ENCODE results near the gene ABCC9.

The ABCC9 gene

GRCh38 chr12:21962236-21962635 is 21.0 kb upstream of the ABCC9 start:
- Histone ChIP-seq H3K9ac (no peak overlapping the region), H3K4me1 (ENCODE audit: low read depth, poor library complexity, severe bottlenecking) (no peaks in the 10 kb centered on the region), H2AFZ (ENCODE audit: low read depth) (no peak overlapping the region), H3K4me3 (IDR thresholded peaks at IDR 0.05; ENCODE audit: insufficient read depth, low read depth, low read length) (no peak overlapping the region), H4K20me1 (ENCODE audit: insufficient read depth) (no peaks in the 10 kb centered on the region), H3K27me3 (ENCODE audit: insufficient read depth, low read depth) (no peaks in the 10 kb centered on the region), H3K36me3 (ENCODE audit: insufficient read depth) (no peaks in the 10 kb centered on the region), H3K79me2 (ENCODE audit: insufficient read depth, low read depth) (no peaks in the 10 kb centered on the region), H3K4me2 (no peak overlapping the region), H3K27ac (no peak overlapping the region)
- TF ChIP-seq, protein P1, sequence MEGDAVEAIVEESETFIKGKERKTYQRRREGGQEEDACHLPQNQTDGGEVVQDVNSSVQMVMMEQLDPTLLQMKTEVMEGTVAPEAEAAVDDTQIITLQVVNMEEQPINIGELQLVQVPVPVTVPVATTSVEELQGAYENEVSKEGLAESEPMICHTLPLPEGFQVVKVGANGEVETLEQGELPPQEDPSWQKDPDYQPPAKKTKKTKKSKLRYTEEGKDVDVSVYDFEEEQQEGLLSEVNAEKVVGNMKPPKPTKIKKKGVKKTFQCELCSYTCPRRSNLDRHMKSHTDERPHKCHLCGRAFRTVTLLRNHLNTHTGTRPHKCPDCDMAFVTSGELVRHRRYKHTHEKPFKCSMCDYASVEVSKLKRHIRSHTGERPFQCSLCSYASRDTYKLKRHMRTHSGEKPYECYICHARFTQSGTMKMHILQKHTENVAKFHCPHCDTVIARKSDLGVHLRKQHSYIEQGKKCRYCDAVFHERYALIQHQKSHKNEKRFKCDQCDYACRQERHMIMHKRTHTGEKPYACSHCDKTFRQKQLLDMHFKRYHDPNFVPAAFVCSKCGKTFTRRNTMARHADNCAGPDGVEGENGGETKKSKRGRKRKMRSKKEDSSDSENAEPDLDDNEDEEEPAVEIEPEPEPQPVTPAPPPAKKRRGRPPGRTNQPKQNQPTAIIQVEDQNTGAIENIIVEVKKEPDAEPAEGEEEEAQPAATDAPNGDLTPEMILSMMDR (conservative IDR thresholded peaks at IDR 0.05; ENCODE audit: low read depth, low read length), result no peak

DNA sequence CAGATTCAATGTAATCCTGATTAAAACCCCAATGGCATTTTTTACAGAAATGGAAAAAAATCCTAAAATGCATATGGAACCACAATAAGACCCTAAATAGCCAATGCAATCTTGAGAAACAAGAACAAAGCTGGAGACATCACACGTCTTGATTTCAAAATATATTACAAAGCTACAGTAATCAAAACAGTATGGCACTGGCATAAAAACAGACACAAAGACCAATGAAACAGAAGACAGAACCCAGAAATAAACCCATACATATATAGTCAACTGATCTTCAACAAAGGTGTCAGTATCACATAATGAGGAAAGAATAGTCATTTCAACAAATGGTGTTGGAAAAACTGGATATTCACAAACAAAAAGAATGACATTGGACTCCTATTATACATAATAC is 9.4 kb upstream of the ABCC9 start:
- H3K79me2 ChIP-seq (ENCODE audit: insufficient read depth, low read depth), result no peaks in the 10 kb centered on the region
- no peak overlapping the region for H2AFZ ChIP-seq (ENCODE audit: low read depth)
- no peaks in the 10 kb centered on the region for H3K4me1 ChIP-seq (ENCODE audit: low read depth, poor library complexity, severe bottlenecking)
- TF ChIP-seq, protein P1 (conservative IDR thresholded peaks at IDR 0.05; ENCODE audit: low read depth, low read length), result no peak
- H3K9ac ChIP-seq, result no peak overlapping the region
- no peaks in the 10 kb centered on the region for H3K36me3 ChIP-seq (ENCODE audit: insufficient read depth)
- H3K4me3 ChIP-seq (IDR thresholded peaks at IDR 0.05; ENCODE audit: insufficient read depth, low read depth, low read length), result no peak overlapping the region
- H3K27me3 ChIP-seq (ENCODE audit: insufficient read depth, low read depth), result no peaks in the 10 kb centered on the region
- H4K20me1 ChIP-seq (ENCODE audit: insufficient read depth), result no peaks in the 10 kb centered on the region
- H3K27ac ChIP-seq, result no peak overlapping the region
- H3K4me2 ChIP-seq, result no peak overlapping the region

- no peaks in the 10 kb centered on the region for H3K4me1 ChIP-seq (ENCODE audit: low read depth, poor library complexity, severe bottlenecking)
- no peak overlapping the region for H3K9ac ChIP-seq
- no peaks in the 10 kb centered on the region for H4K20me1 ChIP-seq (ENCODE audit: insufficient read depth)
- TF ChIP-seq, protein P1 (conservative IDR thresholded peaks at IDR 0.05; ENCODE audit: low read depth, low read length), result no peak
- H3K4me3 ChIP-seq (IDR thresholded peaks at IDR 0.05; ENCODE audit: insufficient read depth, low read depth, low read length), result no peak overlapping the region
- H3K36me3 ChIP-seq (ENCODE audit: insufficient read depth), result no peaks in the 10 kb centered on the region
- H3K27ac ChIP-seq, result no peak overlapping the region
- no peaks in the 10 kb centered on the region for H3K27me3 ChIP-seq (ENCODE audit: insufficient read depth, low read depth)
- no peak overlapping the region for H3K4me2 ChIP-seq
- no peaks in the 10 kb centered on the region for H3K79me2 ChIP-seq (ENCODE audit: insufficient read depth, low read depth)
- H2AFZ ChIP-seq (ENCODE audit: low read depth), result no peak overlapping the region
Measured at GRCh38 chr12:21949036-21949435, 7.8 kb upstream of the ABCC9 start.

DNA sequence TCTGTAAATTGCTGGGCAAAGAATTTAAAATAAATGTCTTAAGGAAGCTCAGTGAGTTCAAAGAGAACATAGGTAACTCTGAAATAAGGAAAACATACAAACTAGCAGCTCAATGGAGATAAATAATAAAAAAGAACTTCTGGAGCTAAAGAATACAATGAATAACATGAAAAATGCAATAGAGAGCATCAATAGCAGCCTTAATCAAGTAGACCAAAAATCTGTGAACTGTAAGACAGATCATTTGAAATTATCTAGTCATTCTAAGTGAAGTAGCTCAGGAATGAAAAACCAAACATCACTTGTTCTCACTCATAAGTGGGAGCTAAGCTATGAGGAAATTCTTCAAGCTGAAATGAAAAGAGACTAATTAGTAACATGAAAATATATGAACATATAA is 5.8 kb upstream of the ABCC9 start:
- Histone ChIP-seq H3K9ac (no peak overlapping the region), H2AFZ (ENCODE audit: low read depth) (no peak overlapping the region), H3K27ac (no peak overlapping the region), H3K79me2 (ENCODE audit: insufficient read depth, low read depth) (no peaks in the 10 kb centered on the region), H3K27me3 (ENCODE audit: insufficient read depth, low read depth) (no peaks in the 10 kb centered on the region), H3K4me2 (no peak overlapping the region), H3K4me3 (IDR thresholded peaks at IDR 0.05; ENCODE audit: insufficient read depth, low read depth, low read length) (no peak overlapping the region), H4K20me1 (ENCODE audit: insufficient read depth) (no peaks in the 10 kb centered on the region), H3K4me1 (ENCODE audit: low read depth, poor library complexity, severe bottlenecking) (no peaks in the 10 kb centered on the region), H3K36me3 (ENCODE audit: insufficient read depth) (no peaks in the 10 kb centered on the region)
- TF ChIP-seq, protein P1 (conservative IDR thresholded peaks at IDR 0.05; ENCODE audit: low read depth, low read length), result no peak

All from KMS-11 (cell line).